IMR-90 (cell line): ENCODE measurements around the gene FBXW5. TPM values are rescaled to one million over a fixed set of nuclear protein-coding genes. Genes with fewer than 3 reads are reported as not detected.

Source experiments
- ATAC-seq: fragments of 200-7000 bp; cut with Tn5 transposase; 2 replicates; pipeline ENCODE4 v1.9.1; 2020; ENCODE audit warnings: low read depth, mild to moderate bottlenecking, moderate library complexity
- BruUV-seq: library from RNA; stranded (reverse); fragments of 400-500 nt; replicated peaks from 2 replicates; lab custom pipeline; 2021; lab: Mats Ljungman, UMichigan
- CTCF ChIA-PET: fragments of 300-600 bp; formaldehyde crosslinking; extraction: SDS; loops from one replicate; lab custom pipeline; 2021; ENCODE audit warnings: antibody characterized with exemption; lab: Yijun Ruan, JAX
- POLR2A ChIA-PET: fragments of 300-600 bp; sonication (Branson Sonifier 250); formaldehyde crosslinking; loops from one replicate; lab custom pipeline; 2022; ENCODE audit warnings: antibody characterized with exemption; ENCODE audit not compliant: unreplicated experiment; lab: Charles Lee
- DNase-seq: peaks from one replicate; pipeline ENCODE4 v3.0.0; 2013
- H2AFZ ChIP-seq: replicated peaks from 2 replicates; pipeline ENCODE3; 2013; ENCODE audit warnings: low read length, mild to moderate bottlenecking; ENCODE audit not compliant: poor library complexity
- H2AK5ac ChIP-seq: 2 replicates; pipeline ENCODE4 v1.6.1; 2013; ENCODE audit warnings: low read depth, low read length, inconsistent platforms
- H2AK9ac ChIP-seq: replicated peaks from 2 replicates; pipeline ENCODE3; 2013; ENCODE audit warnings: mild to moderate bottlenecking, low read depth, low read length, moderate library complexity; ENCODE audit not compliant: poor library complexity
- H2BK120ac ChIP-seq: 2 replicates; pipeline ENCODE4 v1.6.1; 2013; ENCODE audit warnings: low read depth, low read length, inconsistent platforms
- H2BK15ac ChIP-seq: 3 replicates; pipeline ENCODE4 v1.6.1; 2013; ENCODE audit warnings: low read depth, low read length, inconsistent platforms
- H2BK20ac ChIP-seq: 2 replicates; pipeline ENCODE4 v1.6.1; 2013; ENCODE audit warnings: low read depth, mild to moderate bottlenecking, inconsistent platforms, low read length, moderate library complexity
- H2BK5ac ChIP-seq: 2 replicates; pipeline ENCODE4 v1.6.1; 2013; ENCODE audit warnings: mild to moderate bottlenecking, low read depth, low read length, inconsistent platforms; ENCODE audit not compliant: poor library complexity, severe bottlenecking
- H3K14ac ChIP-seq: replicated peaks from 2 replicates; pipeline ENCODE4 v1.6.1; 2013; ENCODE audit warnings: low read depth, low read length, inconsistent platforms
- H3K18ac ChIP-seq: 2 replicates; pipeline ENCODE4 v1.6.1; 2013; ENCODE audit warnings: low read depth, low read length, control low read depth
- H3K23ac ChIP-seq: 2 replicates; pipeline ENCODE4 v1.6.1; 2013; ENCODE audit warnings: low read depth, low read length, inconsistent platforms
- H3K27ac ChIP-seq: 2 replicates; pipeline ENCODE4 v1.5.1; 2013; ENCODE audit warnings: mild to moderate bottlenecking, control low read depth, low read length; ENCODE audit not compliant: insufficient read depth
- H3K27me3 ChIP-seq: 2 replicates; pipeline ENCODE4 v1.6.1; 2013; ENCODE audit warnings: low read length; ENCODE audit not compliant: control insufficient read depth, insufficient read depth
- H3K36me3 ChIP-seq: 2 replicates; pipeline ENCODE4 v1.6.1; 2013; ENCODE audit warnings: low read length, mixed read lengths; ENCODE audit not compliant: control insufficient read depth, insufficient read depth
- H3K4ac ChIP-seq: 2 replicates; pipeline ENCODE4 v1.6.1; 2013; ENCODE audit warnings: low read depth, low read length, inconsistent platforms
- H3K4me1 ChIP-seq: 2 replicates; pipeline ENCODE4 v1.6.1; 2013; ENCODE audit warnings: low read length, mixed read lengths; ENCODE audit not compliant: control insufficient read depth, insufficient read depth
- H3K4me2 ChIP-seq: 2 replicates; pipeline ENCODE4 v1.6.1; 2013; ENCODE audit warnings: low read depth, mild to moderate bottlenecking, control low read depth, low read length, moderate library complexity
- H3K4me3 ChIP-seq: 2 replicates; pipeline ENCODE4 v1.5.1; 2013; ENCODE audit warnings: low read depth, mild to moderate bottlenecking, control low read depth, low read length, moderate library complexity; ENCODE audit not compliant: insufficient read depth
- H3K56ac ChIP-seq: 2 replicates; pipeline ENCODE4 v1.6.1; 2013; ENCODE audit warnings: low read length, inconsistent platforms; ENCODE audit not compliant: insufficient read depth; ENCODE audit errors: extremely low read depth
- H3K79me1 ChIP-seq, 2 experiments: 2 replicates each; pipeline ENCODE4 v1.6.1; 2013; ENCODE audit warnings: low read length in 2 of 2, inconsistent platforms in 1 of 2, low read depth in 1 of 2
- H3K9ac ChIP-seq: 2 replicates; pipeline ENCODE4 v1.6.1; 2013; ENCODE audit warnings: low read depth, low read length, control low read depth
- H3K9me1 ChIP-seq: 2 replicates; pipeline ENCODE4 v1.6.1; 2013; ENCODE audit warnings: low read length, inconsistent platforms; ENCODE audit not compliant: insufficient read depth
- H3K9me3 ChIP-seq: 2 replicates; pipeline ENCODE4 v1.6.1; 2013; ENCODE audit warnings: low read length; ENCODE audit not compliant: control insufficient read depth, insufficient read depth
- H4K20me1 ChIP-seq: 2 replicates; pipeline ENCODE4 v1.6.1; 2013; ENCODE audit warnings: low read length, inconsistent platforms; ENCODE audit not compliant: insufficient read depth
- H4K5ac ChIP-seq: 2 replicates; pipeline ENCODE4 v1.6.1; 2013; ENCODE audit warnings: mild to moderate bottlenecking, low read depth, low read length, control low read depth
- H4K8ac ChIP-seq, 2 experiments: 2 replicates each; pipeline ENCODE4 v1.6.1; 2013; ENCODE audit warnings: low read depth in 2 of 2, low read length in 2 of 2, control low read depth in 1 of 2, inconsistent platforms in 1 of 2
- H4K91ac ChIP-seq: 2 replicates; pipeline ENCODE4 v1.6.1; 2013; ENCODE audit warnings: low read depth, low read length, inconsistent platforms; ENCODE audit not compliant: insufficient read depth
- BHLHE40 ChIP-seq: fragments of 150-350 bp; IDR thresholded peaks from 2 replicates; pipeline ENCODE4 v1.6.1; 2016; ENCODE audit warnings: mild to moderate bottlenecking, low read depth, low read length
- CEBPB ChIP-seq: IDR thresholded peaks from 2 replicates; pipeline ENCODE4 v1.6.1; 2012; ENCODE audit warnings: low read depth, low read length, improper control_type of control experiment
- FOS ChIP-seq: fragments of 150-350 bp; IDR thresholded peaks from 2 replicates; pipeline ENCODE4 v1.6.1; 2016; ENCODE audit warnings: low read depth, low read length
- MAFK ChIP-seq: IDR thresholded peaks from 2 replicates; pipeline ENCODE4 v1.6.1; 2012; ENCODE audit warnings: low read depth, low read length, improper control_type of control experiment
- MAZ ChIP-seq: IDR thresholded peaks from 2 replicates; pipeline ENCODE4 v1.6.1; 2012; ENCODE audit warnings: low read depth, mild to moderate bottlenecking, low read length, improper control_type of control experiment, moderate library complexity, borderline replicate concordance
- MXI1 ChIP-seq: IDR thresholded peaks from 2 replicates; pipeline ENCODE4 v1.6.1; 2012; ENCODE audit warnings: low read depth, mild to moderate bottlenecking, low read length, moderate library complexity, borderline replicate concordance
- NFE2L2 ChIP-seq: fragments of 150-350 bp; IDR thresholded peaks from 2 replicates; pipeline ENCODE4 v1.6.1; 2016; ENCODE audit warnings: low read depth, mild to moderate bottlenecking, low read length
- POLR2A ChIP-seq: IDR thresholded peaks from 2 replicates; pipeline ENCODE4 v1.6.1; 2012; ENCODE audit warnings: mild to moderate bottlenecking, low read depth, low read length
- RAD21 ChIP-seq: IDR thresholded peaks from 2 replicates; pipeline ENCODE4 v1.6.1; 2012; ENCODE audit warnings: low read length, improper control_type of control experiment
- RCOR1 ChIP-seq: IDR thresholded peaks from 2 replicates; pipeline ENCODE4 v1.6.1; 2012; ENCODE audit warnings: mild to moderate bottlenecking, low read length, improper control_type of control experiment; ENCODE audit not compliant: insufficient replicate concordance
- RFX5 ChIP-seq: IDR thresholded peaks from 2 replicates; pipeline ENCODE4 v1.8.0; 2012; ENCODE audit warnings: low read depth, mild to moderate bottlenecking, low read length, moderate library complexity
- SMC3 ChIP-seq: fragments of 150-350 bp; IDR thresholded peaks from 2 replicates; pipeline ENCODE4 v1.6.1; 2016; ENCODE audit warnings: low read depth, mild to moderate bottlenecking, antibody characterized with exemption, low read length, moderate library complexity
- WGBS, 2 experiments: methylation state at CpG; one replicate each; pipeline versions ENCODE4 v1.1.5 to v1.1.7; 2013; ENCODE audit warnings: missing lambda C conversion rate in 2 of 2; ENCODE audit not compliant: insufficient read length in 1 of 2; ENCODE audit errors: extremely low coverage in 2 of 2; 5-methylcytosine and 5-hydroxymethylcytosine counted together
- dilution Hi-C: fragments of 300-500 bp; cut with HindIII; formaldehyde crosslinking; loops from one replicate; pipeline ENCODE4 v1.14.3; 2018; ENCODE audit warnings: low sequenced_read_pairs; ENCODE audit not compliant: unreplicated experiment
- in situ Hi-C: fragments of 300-500 bp; cut with MboI; formaldehyde crosslinking; loops from 3 replicates; pipeline ENCODE4 v1.14.3; 2019; ENCODE audit warnings: low sequenced_read_pairs, inconsistent platforms, mixed read lengths
- intact Hi-C: fragments of 100-400 bp; cut with micrococcal nuclease; formaldehyde crosslinking; loops from 2 replicates; pipeline ENCODE4 v1.10.0; 2022
- polyA plus RNA-seq, 3 experiments: library from polyadenylated mRNA; depleted of rRNA; stranded (reverse); fragments of >200 nt; gene quantifications; 2 replicates each; pipeline ENCODE4 v1.2.3, GENCODE V29; 2012; ENCODE audit warnings: low replicate concordance in 1 of 3
- total RNA-seq: library from RNA; depleted of rRNA; stranded (reverse); fragments of >200 nt; gene quantifications from 2 replicates; pipeline ENCODE4 v1.2.3, GENCODE V29; 2012
- TF ChIP-seq, protein P1 (sequence below): fragments of 150-350 bp; IDR thresholded peaks from 2 replicates; pipeline ENCODE4 v1.6.1; 2016; ENCODE audit warnings: low read depth, mild to moderate bottlenecking, low read length, moderate library complexity, borderline replicate concordance
- TF ChIP-seq, protein P2 (sequence below): conservative IDR thresholded peaks from 2 replicates; pipeline ENCODE4 v1.5.1; 2012; ENCODE audit warnings: mild to moderate bottlenecking, low read depth, low read length, improper control_type of control experiment
- TF ChIP-seq, protein P3 (sequence below): fragments of 150-350 bp; IDR thresholded peaks from 2 replicates; pipeline ENCODE4 v1.6.1; 2017; ENCODE audit warnings: mild to moderate bottlenecking, antibody characterized with exemption, low read length, low read depth

Gene FBXW5
- total and polyA plus RNA-seq, 2 of the 4 experiments (the other 2 are of a cell fraction) = 65.1 to 80.2 TPM

DNA sequence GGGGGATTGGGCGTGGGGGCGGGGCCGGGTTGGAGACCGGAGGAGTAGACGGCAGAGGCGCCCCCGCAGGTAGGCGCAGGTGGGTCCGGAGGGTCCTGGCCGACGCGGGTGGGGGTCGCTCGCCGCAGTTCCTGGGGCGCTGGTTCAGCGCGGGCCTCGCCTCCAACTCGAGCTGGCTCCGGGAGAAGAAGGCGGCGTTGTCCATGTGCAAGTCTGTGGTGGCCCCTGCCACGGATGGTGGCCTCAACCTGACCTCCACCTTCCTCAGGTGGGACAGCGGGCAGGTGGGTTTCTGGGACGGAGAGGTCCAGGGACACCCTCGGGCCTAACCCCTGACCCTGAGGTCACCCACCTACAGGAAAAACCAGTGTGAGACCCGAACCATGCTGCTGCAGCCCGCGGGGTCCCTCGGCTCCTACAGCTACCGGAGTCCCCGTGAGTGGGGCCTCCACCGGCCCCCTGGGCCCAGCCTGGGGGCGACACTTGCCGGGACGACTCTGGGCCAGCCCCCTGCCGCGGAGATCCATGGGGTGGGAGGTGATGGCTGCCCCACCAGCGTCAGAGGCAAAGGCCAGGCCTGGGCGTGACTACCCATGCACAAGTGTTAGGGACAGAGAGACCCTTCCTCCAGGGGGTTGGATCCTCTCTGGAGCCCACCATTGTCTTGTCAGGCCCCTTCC, 34.5 kb upstream of the FBXW5 start:
- Histone ChIP-seq H3K79me1 (no peaks in the 10 kb centered on the region), H3K4ac (no peak overlapping the region), H3K4me3 (no peak overlapping the region), H2AK9ac (no peak overlapping the region), H4K20me1 (no peaks in the 10 kb centered on the region), H3K56ac (no peak overlapping the region), H3K9me3 (no peaks in the 10 kb centered on the region), H3K23ac (no peak overlapping the region), H3K27ac (no peak overlapping the region), H3K4me1 (peaks cover 7% of the 10 kb centered on the region; the same call in 1 of the 2 replicates), H4K5ac (no peak overlapping the region), H4K8ac (no peak overlapping the region), H2BK120ac (no peak overlapping the region), H3K9ac (no peak overlapping the region), H3K9me1 (no peaks in the 10 kb centered on the region), H2BK5ac (no peak overlapping the region), H2AK5ac (peak overlapping the region; percentile 16; the same call in 1 of the 2 replicates), H2AFZ (no peak overlapping the region), H3K27me3 (peaks cover 16% of the 10 kb centered on the region), H4K91ac (no peak overlapping the region), H2BK15ac (no peak overlapping the region), H3K18ac (no peak overlapping the region), H3K4me2 (no peak overlapping the region), H3K36me3 (no peaks in the 10 kb centered on the region), H2BK20ac (no peak overlapping the region), H3K14ac (no peak overlapping the region)
- DNase-seq = no peak
- TF ChIP-seq MAFK (no peak), FOS (no peak), RCOR1 (no peak), MAZ (no peak), RFX5 (no peak), POLR2A (no peak), NFE2L2 (no peak), MXI1 (no peak), SMC3 (no peak), BHLHE40 (no peak), RAD21 (no peak), CEBPB (no peak)
- TF ChIP-seq, protein P1, sequence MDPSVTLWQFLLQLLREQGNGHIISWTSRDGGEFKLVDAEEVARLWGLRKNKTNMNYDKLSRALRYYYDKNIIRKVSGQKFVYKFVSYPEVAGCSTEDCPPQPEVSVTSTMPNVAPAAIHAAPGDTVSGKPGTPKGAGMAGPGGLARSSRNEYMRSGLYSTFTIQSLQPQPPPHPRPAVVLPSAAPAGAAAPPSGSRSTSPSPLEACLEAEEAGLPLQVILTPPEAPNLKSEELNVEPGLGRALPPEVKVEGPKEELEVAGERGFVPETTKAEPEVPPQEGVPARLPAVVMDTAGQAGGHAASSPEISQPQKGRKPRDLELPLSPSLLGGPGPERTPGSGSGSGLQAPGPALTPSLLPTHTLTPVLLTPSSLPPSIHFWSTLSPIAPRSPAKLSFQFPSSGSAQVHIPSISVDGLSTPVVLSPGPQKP = no peak
- TF ChIP-seq, protein P2, sequence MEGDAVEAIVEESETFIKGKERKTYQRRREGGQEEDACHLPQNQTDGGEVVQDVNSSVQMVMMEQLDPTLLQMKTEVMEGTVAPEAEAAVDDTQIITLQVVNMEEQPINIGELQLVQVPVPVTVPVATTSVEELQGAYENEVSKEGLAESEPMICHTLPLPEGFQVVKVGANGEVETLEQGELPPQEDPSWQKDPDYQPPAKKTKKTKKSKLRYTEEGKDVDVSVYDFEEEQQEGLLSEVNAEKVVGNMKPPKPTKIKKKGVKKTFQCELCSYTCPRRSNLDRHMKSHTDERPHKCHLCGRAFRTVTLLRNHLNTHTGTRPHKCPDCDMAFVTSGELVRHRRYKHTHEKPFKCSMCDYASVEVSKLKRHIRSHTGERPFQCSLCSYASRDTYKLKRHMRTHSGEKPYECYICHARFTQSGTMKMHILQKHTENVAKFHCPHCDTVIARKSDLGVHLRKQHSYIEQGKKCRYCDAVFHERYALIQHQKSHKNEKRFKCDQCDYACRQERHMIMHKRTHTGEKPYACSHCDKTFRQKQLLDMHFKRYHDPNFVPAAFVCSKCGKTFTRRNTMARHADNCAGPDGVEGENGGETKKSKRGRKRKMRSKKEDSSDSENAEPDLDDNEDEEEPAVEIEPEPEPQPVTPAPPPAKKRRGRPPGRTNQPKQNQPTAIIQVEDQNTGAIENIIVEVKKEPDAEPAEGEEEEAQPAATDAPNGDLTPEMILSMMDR = no peak
- TF ChIP-seq, protein P3, sequence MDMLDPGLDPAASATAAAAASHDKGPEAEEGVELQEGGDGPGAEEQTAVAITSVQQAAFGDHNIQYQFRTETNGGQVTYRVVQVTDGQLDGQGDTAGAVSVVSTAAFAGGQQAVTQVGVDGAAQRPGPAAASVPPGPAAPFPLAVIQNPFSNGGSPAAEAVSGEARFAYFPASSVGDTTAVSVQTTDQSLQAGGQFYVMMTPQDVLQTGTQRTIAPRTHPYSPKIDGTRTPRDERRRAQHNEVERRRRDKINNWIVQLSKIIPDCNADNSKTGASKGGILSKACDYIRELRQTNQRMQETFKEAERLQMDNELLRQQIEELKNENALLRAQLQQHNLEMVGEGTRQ = no peak
- 36% methylated on average over 22 of the region's 41 CpGs; no CpG with 5 or more reads in 1 of the 2 experiments for WGBS, 2 experiments
- intact Hi-C loops (no loop called here), in situ Hi-C loops (no loop called here), dilution Hi-C loops (no loop called here)
- ATAC-seq = no peak
- ChIA-PET POLR2A (interaction anchor here (0.6 kb wide), 1 partner anchor 55 kb away, joined by 4 read pairs; no protein-coding TSS in a partner anchor), CTCF (interaction anchor here (0.9 kb wide), 1 partner anchor 56 kb away, joined by 3 read pairs; no protein-coding TSS in a partner anchor)
- no TSS peak for BruUV-seq
